GM18858 (cell line): ENCODE measurements around the gene GOLGA3.

ENCODE experiments used
- ATAC-seq: cut with Tn5 transposase; IDR thresholded peaks from one replicate; pipeline ENCODE4 v1.9.1; 2021; ENCODE audit not compliant: unreplicated experiment

The GOLGA3 gene

GRCh38 chr12:132724506-132725241, 104.0 kb downstream of the GOLGA3 start:
- ATAC-seq: no peak

DNA sequence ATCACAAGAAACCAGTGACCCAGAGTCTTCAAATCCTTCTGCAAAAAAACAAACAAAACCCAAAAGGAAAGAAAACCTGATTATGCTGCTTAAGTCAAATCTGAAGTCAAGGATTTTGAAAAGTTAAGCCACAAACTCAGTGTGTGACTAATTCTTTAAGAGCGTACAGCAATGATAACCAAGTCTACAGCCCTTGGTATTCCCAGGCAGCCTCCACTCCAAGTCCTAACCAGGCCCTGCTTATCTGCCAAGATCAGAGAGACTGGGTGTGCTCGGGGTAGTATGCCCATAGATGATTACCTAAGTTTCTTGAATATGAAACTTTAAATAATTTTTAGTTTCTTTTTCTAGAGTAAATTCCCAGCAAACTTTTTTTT, 104.9 kb downstream of the GOLGA3 start:
- no peak for ATAC-seq

DNA sequence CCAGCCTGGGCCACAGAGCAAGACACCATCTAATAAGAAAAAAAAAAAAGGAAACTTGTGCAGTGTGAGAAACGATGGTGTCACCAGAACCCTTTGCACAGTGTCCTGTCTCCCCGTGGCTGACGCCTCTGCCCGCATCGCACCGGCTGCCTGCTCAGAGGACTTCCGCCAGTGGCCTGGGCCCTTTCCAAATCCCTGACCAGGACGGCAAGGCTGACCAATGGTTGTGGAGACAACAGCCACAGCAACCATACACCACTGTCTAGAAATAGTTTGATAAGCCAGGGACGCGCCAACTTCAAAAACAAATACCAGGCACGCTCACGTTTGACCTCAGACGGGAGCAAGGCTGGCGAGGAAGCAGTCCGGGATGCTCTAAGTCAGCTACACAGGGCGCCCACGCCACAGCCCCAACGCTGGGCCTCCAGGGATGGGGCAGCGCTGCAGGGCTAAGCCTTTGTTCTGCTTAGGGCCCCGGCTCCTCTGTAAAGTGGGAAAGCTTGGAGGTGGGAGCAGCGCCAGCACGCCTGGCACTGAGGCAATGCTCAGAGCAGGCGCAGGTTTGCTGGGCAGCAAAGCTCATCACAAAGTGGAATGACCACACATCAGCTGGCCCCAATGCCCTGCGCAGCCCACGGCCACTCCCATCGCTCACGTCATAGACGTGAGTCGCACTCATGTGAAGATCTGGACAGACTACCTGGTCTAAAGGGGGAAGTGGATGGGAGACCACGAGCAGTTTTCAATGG, 105.5 kb downstream of the GOLGA3 start:
- no peak for ATAC-seq

- no peak for ATAC-seq
Observed at GRCh38 chr12:132720606-132721345, 107.9 kb downstream of the GOLGA3 start.

DNA sequence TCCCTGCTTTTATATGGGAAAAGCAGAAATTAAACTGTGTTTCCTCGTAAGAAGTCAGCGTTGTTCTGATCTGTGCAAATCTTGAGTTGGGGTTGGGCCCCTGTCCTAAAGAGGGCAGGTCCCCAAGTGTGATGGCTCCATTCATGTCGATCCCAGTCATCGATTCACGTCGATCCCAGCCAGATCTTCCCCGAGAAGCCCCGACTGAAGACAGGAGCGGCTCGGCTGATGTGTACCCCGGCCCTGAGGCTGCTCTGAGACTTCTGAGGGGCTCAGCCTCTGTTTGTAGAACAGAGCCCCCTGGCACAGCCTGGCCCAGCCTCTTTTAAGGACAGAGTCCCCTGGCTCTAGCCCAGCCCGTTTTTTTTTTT, 108.7 kb downstream of the GOLGA3 start:
- ATAC-seq: no peak

- no peak for ATAC-seq
Observed at GRCh38 chr12:132719141-132719953, 109.3 kb downstream of the GOLGA3 start.
